SK-N-SH treated with all-trans-retinoic acid at 6 μM for 48 hours (cell line): Measurements from ENCODE around the gene ZNF710.

ENCODE experiments used
- RARB ChIP-seq: fragments of 250-450 bp; sonication (Bioruptor Pico); IDR thresholded peaks from 2 replicates; pipeline ENCODE4 v1.8.0; 2021; ENCODE audit warnings: mild to moderate bottlenecking, moderate library complexity
- TSHZ2 ChIP-seq: fragments of 250-450 bp; sonication (Bioruptor Pico); IDR thresholded peaks from 2 replicates; pipeline ENCODE4 v1.5.0; 2020; ENCODE audit warnings: mild to moderate bottlenecking, moderate library complexity
- ZC3H10 ChIP-seq: fragments of 250-450 bp; sonication (Bioruptor Pico); IDR thresholded peaks from 2 replicates; pipeline ENCODE4 v1.5.1; 2021; ENCODE audit warnings: mild to moderate bottlenecking, moderate library complexity

GRCh38 chr15:90115783-90116182 is 114.7 kb downstream of the ZNF710 start:
- TF ChIP-seq RARB (CRISPR knock-in tag), result no peak
- TF ChIP-seq TSHZ2 (CRISPR knock-in tag), result no peak
- TF ChIP-seq ZC3H10, result no peak
